HG02763 (cell line): Measurements from ENCODE around the gene NCOA3.
"Not testable (repeated sequence)": the region's sequence is repeated elsewhere in the genome, so short reads cannot be mapped to it uniquely, and the experiment has no call there.

Source experiments
- ATAC-seq: cut with Tn5 transposase; IDR thresholded peaks from one replicate; pipeline ENCODE4 v1.9.1; 2021; ENCODE audit warnings: mild to moderate bottlenecking, moderate library complexity; ENCODE audit not compliant: unreplicated experiment

NCOA3 gene

DNA sequence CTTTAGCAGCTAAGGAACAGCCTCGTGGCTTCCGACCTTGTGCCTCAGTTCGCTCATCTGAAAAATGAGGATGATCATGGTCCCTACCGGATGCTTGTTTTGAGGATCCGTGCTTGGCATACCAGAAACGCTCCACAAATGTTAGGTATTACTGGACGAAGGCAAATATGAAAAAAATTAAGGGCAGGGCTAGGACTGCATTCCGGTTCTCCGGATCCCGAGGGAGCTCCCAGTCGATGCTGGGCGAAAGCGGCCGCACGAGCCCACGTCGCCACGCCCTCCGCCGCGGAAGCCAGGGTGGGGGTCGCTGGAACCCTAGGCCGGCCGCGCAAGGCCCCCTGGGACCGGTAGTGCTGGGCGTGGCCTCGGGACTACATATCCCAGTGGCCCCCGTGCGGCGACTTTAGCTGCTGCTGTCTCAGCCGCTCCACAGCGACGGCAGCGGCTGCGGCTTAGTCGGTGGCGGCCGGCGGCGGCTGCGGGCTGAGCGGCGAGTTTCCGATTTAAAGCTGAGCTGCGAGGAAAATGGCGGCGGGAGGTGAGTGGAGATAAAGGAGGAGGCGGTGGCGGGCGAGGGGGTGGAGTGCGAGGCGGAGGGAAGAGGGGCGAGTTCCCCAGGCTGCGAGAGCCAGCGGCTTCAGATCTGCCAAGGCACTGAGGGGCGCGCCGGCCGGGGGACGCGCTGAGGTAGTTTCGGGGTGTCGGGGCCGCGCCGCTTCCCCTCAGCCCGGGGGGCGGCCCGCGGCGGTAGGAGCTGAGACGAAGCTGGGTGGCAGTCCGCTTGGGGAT is at the start of gene NCOA3:
Gene NCOA3 (plus strand): TSS at position 406 of the 789 bp plus-strand sequence. CDS start 120,361 bp downstream, outside the sequence.
- peak; percentile 81 for ATAC-seq

DNA sequence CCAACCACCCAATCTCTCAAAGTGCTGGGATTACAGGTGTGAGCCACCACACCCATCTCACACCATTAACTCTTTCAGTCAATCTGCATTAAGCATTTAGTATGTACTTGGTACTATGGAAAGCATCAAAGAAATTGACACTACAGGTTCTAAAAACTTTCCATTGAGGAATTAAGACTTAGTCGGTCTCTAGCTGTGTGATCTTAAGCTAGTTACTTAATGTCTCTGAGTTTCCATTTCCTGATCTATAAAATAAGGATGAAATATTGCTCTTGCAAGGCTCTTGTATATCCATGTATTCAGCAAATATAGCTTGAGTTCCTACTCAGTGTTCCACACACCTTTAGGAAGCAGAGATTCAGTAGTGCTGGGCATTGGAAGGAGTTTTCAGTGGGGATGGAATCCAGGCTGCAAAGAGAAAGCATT is 48.9 kb upstream of the NCOA3 start:
- ATAC-seq: no peak

DNA sequence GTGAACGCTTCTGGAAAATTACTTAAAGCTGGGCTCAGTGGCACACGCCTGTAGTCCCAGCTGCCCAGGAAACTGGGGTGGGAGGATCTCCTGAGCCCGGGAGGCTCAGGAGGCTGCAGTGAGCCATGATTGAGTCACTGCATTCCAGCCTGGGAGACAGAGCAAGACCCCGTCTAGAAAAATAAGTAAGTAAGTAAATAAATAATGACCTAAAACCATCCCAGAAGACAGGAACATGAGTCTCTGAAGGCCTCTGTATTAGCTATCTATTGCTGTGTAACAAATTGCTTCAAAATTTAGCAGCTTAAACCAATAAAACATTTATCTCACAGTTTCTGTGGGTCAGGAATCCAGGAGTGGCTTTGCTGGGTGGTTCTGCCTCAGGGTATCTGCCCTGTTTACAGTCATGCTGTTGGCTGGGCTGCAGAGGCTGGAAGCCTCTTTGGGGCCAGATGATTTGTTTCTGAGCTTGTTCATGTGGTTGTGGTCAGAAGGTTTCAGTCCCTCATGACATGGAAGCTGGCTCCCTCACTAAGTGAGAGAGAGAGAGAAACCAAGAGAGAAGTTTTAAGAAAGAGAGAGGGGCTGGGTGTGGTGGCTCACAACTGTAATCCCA is 48.4 kb upstream of the NCOA3 start:
- ATAC-seq: peak; percentile 76

DNA sequence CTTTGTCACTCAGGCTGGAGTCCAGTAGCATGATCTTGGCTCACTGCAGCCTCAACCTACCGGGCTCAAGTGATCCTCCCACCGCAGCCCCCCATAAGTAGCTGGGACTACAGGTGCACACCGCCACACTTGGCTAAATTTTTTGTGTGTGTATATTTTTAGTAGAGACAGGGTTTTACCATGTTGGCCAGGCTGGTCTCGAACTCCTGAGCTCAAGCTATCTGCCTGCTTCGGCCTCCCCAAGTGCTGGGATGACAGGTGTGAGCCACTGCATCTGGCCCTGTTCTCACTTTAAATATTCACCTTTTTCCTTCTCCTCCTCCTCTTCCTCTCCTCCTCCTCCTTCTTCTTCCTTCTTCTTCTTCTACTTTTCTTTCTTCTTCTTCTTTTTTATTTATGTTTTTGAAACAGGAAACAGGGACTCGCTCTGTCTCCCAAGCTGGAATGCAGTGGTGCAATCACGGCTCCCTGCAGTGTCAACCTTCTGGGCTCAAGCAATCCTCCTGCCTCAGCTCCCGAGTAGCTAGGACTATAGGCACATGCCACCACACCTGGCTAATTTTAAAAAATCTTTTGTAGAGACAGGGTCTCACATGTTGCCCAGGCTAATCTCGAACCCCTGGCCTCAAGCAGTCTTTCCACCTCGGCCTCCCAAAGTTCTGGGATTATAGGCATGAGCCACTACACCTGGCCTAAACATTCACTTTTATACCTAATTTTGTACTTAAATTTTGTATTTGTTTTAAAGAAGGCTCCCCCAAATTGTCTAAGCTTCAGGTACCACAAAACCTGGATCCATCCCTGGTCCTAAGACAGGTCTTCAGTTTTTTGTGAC is 47.2 kb upstream of the NCOA3 start:
- no peak for ATAC-seq

DNA sequence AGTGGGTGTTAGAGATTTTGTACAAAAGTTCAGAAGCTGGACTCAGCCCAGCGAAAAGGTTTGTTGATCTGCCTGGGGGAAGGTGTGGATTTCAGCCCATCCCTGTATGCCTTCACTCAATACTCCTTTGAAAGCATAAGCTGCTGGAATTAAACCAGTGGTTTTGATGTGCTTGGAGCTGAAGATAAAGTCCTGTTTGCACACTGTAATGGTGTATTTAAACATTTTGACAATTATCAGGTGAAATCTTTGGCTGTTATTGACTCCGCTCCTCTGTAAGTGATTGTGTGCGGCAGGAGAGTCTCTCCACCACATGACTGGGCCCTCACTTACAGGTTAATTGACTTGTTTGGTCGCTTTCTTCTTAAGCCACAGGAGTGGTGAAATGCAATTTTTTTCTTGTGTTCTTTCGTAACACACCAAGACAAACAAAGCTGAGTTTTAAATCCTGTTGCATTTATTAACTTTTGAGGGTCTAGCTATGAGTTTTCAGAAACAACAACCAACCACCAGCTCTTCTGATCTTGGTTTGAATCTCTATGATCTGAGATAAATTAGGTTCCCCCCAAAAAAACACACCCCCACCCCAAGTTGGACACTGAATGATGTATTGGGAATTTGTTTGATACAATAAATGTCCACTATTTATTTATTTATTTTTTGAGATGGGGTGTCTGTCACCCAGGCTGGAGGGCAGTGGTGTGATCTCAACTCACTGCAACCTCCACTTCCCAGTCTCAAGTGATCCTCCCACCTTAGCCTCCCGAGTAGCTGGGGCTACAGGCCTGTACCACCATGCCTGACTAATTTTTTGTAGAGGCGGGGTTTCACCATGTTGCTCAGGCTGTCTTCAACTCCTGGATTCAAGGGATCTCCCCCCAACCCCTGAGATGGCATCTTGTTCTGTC is 46.3 kb upstream of the NCOA3 start:
- no peak for ATAC-seq

DNA sequence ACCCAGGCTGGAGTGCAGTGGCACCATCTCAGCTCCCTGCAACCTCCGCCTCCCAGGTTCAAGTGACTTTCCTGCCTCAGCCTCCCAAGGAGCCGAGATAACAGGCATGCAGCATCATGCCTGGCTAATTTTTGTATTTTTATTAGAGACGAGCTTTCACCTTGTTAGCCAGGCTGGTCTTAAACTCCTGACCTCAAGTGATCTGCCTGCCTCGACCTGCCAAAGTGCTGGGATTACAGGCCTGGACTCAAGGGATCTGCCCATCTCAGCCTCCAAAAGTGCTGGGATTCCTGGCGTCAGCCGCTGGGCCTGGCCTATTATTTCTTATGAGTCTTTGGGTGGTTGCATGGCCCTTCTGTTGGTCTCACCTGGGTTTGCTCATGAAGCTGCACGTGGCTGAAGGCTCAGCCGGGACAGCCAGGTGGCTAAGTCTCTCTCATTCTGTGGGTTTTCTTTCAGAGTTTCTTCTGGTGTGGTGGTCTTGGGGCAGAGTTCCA is 45.6 kb upstream of the NCOA3 start:
- ATAC-seq: no peak

DNA sequence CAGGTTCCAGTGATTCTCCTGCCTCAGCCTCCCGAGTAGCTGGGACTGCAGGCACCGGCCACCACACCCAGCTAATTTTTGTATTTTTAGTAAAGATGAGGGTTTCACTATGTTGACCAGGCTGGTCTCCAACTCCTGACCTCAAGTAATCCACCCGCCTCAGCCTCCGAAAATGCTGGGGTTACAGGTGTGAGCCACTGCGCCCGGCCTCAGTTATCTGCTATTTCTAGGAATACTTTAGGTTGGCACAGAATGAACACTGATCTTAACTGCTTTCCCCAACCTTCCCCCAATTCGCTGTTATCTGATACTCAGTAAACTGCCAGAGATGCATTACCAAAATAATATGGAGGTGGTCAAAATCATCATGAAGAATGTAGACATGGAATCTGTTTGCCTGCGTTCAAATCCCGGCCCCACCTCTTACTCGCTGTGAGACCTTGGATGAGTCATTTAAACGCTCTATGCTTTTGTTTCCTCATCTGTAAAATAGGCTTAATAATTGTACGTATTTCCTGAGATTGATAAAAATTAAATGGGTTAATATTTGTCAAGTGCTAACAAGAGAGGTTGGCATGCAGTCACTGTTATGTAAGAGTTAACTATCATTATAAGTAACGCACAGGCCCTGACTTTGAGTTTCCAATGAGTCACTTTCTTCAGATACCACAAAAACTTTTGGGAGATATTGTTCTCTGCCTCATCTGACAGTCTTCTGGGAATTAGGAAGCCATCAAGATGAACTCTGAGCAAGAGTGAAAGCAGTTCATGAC is 44.5 kb upstream of the NCOA3 start:
- no peak for ATAC-seq

DNA sequence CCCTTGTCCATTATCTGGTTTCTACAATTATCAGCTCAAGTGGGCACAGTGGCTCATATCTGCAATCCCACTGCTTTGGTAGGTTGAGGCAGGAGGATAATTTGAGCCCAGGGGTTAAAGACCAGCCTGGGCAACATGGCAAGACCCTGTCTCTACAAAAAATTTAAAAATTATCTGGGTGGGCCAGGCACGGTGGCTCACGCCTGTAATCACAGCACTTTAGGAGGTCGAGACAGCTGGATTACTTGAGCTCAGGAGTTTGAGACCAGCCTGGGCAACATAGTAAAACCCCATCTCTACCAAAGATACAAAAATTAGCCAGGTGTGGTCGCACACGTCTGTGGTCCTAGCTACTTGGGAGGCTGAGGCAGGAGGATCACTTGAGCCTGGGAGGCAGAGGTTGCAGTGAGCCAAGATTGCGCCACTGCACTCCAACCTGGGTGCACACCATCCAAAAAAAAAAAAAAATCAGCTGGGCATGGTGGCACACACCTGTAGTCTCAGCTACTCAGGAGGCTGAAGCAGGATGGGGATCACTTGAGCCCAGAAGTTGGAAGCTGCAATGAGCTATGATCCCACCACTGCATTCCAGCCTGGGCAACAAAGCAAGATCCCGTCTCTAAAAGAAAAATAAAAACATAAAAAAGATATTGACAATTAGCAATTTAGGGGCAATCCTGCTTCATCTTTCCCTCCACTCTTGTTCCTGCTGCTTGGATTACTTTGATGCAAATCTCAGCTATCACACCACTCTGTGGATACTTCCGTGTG is 43.2 kb upstream of the NCOA3 start:
- not testable (repeated sequence) for ATAC-seq

DNA sequence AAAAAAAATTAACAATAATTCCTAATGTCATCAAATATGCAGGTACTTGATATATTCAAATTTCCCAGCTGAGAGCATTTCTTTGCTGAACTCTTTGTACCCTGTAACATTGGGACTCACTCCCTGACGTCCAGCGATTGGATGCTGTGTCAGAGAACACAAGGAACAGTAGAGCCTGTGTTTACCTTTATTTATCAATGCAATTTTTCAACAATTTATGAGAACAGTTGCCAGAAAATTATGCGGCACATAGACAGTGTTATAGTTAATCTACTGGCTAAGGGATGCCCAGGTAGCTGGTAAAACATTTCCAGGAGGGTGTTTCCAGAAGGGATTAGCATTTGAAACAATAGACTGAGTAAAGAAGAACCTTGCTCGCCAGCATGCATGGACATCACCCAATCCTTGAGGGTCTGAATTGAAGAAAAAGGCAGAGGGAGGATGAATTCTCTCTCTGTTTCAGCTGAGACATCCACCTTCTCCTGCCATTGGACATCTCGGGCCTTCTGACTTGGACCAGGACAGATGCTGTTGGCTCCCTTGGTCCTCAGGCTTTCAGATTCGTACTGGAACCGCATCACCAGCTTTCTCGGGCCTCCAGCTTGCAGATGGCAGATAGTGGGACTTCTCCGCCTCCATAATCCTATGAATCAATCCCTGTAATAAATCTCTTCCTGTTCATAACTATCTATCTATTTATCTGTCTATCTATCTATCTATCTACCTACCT is 42.2 kb upstream of the NCOA3 start:
- no peak for ATAC-seq

DNA sequence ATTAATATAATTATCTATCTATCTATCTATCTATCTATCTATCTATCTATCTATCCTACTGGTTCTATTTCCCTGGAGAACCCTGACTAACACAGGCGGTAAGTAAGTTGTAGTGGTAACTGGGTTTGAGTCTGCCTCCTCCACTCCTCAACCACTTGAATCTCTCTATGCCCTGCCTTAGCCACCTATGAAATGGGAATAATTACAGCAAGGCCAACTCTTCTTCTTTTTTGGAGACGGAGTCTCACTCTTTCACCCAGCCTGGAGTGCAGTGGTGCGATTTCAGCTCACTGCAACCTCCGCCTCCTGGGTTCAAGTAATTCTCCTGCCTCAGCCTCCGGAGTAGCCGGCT is 41.0 kb upstream of the NCOA3 start:
- ATAC-seq: not testable (repeated sequence)

DNA sequence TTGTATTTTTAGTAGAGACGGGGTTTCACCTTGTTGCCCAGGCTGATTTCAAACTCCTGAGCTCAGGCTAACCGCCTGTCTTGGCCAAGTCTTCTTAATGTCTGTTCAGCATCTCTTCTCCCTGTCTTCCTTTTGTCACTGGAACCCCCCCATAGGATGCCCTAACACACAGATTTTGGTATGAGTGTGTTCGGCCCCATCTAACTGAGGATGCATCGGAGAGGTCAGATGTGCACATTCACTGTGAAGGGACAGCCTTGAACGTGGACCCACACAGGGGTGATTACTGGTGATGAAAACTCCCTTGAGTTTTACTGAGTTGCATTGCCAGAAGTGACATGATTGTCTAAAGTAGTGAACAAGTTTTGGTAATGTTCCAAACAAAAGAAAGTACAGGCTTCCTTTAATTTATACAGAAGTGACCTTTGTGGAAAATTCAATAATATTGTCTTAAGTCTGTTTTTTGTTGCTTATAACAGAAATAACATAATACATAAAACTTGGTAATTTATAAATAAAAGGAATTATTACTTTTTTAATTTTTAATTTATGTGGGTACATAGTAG is 40.5 kb upstream of the NCOA3 start:
- ATAC-seq: no peak

DNA sequence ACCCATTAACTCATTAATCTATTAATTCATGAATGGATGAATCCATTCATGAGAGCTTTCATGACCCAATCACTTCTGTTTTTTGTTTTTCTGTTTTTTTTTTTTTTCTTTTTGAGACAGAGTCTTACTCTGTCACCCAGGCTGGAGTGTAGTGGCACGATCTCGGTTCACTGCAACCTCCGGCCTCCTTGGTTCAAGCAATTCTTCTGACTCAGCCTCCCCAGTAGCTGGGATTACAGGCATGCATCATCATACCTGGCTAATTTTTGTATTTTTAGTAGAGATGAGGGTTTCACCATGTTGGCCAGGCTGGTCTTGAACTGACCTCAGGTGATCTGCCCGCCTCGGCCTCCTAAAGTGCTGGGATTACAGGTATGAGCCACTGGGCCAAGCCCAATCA is 39.8 kb upstream of the NCOA3 start:
- not testable (repeated sequence) for ATAC-seq

DNA sequence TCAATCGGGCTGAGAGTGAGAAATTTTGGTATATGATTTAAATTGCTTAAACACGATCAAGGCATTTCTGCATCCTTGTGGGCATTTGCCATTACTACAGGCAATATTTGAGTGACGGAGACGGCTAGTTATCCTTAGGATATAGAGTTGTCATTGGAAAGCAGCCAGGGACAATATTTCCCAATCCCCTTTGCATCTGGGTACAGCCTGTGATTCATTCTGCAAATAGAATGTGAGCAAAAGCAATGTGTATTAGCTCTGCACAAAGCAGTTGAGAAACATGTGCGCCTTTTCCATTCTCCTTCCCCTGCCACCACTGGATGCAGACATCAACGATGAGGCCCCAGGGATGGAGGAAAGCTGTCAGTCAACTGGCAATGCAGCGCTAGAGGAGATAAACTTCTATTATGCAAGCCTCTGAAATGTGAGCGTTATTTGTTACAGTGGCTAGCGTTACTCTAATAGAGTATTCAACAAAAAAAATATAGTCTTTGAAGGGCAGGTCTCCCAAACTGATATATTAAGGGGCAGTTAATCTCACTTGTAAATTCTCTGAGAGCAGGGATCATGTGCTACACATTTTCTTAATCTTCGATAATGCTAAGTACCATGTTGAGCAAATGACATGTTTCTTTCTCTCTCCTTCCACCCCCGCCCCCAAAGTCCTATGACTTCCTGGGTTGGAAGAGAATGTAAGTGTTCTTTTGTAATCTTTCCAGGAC is 37.1 kb upstream of the NCOA3 start:
- ATAC-seq: no peak

DNA sequence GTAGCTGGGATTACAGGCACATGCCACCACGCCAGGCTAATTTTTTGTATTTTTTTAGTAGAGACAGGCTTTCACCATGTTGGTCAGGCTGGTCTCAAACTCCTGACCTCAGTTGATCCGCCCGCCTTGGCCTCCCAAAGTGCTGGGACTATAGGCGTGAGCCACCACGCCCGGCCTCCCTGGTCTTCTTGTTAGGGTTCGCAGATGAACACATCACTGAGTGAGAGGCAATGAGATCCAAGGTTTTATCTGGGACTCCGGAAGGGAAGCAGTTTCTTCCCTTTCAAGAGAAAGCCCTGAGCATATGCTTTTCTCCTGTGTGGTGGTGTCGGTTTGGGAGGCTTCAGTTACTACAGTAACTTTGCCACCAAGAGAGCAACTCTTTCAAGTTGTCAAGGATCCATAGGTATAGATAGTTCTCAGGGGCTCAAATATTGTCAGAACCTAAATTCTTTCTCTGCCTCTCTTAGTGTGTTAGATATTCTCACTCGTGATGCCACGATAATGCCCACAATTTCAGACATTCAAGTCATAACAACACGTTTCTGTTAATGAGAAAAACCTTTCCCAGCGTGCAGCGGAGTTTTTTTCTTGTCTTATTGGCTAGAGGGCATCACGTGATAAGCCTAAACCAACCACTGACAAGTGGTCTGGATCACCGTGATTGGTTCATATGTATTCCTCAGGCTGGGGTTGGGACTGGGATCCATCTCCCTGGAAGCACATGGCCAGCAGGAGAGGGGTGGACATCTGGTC is 36.2 kb upstream of the NCOA3 start:
- no peak for ATAC-seq

DNA sequence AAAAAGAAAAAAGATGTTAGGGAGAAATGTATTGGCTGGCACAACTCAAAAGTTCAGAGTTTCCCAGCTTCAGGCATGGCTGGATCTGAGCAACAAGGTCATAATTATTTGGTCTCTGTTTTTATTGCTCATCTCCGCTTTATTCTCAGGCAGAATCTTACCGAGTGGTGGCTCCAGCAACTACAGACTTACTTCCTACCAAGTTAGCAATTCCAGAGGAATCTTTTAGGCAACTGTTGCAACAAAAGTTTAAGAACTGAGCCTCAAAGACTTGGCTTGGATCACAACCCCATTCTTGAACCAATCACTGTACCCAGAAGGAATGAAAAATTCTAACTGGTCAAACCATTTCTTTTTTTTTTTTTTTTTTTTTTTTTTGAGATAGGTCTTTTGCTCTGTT is 35.5 kb upstream of the NCOA3 start:
- ATAC-seq: no peak

DNA sequence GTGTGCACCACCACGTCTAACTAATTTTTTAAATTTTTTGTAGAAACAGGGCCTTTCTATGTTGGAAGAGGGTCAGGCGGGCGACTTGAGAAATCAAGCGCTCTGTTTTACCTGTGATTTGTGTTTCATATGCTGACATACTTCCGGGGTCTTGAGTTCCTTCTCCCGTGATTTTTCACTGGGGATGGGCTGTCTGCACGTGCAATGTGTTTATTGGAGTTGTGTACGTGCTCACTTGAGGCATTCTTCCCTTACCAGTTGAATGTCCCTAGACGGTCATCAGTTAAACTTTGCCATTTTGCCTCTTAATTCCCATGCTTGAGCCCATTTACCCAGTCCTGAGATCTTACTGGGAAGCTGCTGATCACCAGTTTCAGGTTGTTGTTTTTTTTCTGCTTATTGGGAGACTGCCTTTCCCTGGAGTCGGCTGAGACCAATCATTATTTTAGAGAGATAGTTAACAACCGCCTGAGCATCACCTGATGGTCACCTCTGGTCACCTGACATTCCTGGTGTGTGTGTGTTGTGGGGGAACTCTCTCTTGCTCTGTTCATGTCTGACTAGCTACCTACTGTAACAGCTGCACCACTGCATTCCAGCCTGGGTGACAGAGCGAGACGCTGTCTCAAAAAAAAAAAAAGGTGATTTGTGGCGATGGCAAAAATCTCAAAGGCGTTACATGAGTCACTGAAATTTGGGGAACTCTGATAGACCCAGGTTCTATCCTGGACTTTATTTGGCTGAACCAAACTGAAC is 34.8 kb upstream of the NCOA3 start:
- ATAC-seq: no peak
